ENCODE measurements around the gene ARHGDIG.

The ARHGDIG gene

GRCh38 chr16:287981-288920, 7.9 kb downstream of the ARHGDIG start:
- no peak overlapping the region for H3K4me3 ChIP-seq (ENCODE audit: low read depth, low read length)
- no peak for TF ChIP-seq CTCF (IDR thresholded peaks at IDR 0.05; ENCODE audit: low read depth, low read length)

- H3K4me3 ChIP-seq (ENCODE audit: low read depth, low read length) = no peak overlapping the region
- no peak for TF ChIP-seq CTCF (IDR thresholded peaks at IDR 0.05; ENCODE audit: low read depth, low read length)
Measured at GRCh38 chr16:289395-289997, 9.1 kb downstream of the ARHGDIG start.

- no peak overlapping the region for H3K4me3 ChIP-seq (ENCODE audit: low read depth, low read length)
- no peak for TF ChIP-seq CTCF (IDR thresholded peaks at IDR 0.05; ENCODE audit: low read depth, low read length)
Measured at GRCh38 chr16:290015-290680, 9.8 kb downstream of the ARHGDIG start.

GRCh38 chr16:290681-291405, 10.5 kb downstream of the ARHGDIG start:
- H3K4me3 ChIP-seq (ENCODE audit: low read depth, low read length) = no peak overlapping the region
- no peak for TF ChIP-seq CTCF (IDR thresholded peaks at IDR 0.05; ENCODE audit: low read depth, low read length)

- TF ChIP-seq CTCF (IDR thresholded peaks at IDR 0.05; ENCODE audit: low read depth, low read length) = no peak
Measured at GRCh38 chr16:291539-291938, 11.1 kb downstream of the ARHGDIG start.

GRCh38 chr16:293043-293775, 12.8 kb downstream of the ARHGDIG start:
- TF ChIP-seq CTCF (IDR thresholded peaks at IDR 0.05; ENCODE audit: low read depth, low read length) = no peak
- no peak overlapping the region for H3K4me3 ChIP-seq (ENCODE audit: low read depth, low read length)

More at GRCh38 chr16:291539-291938, 11.1 kb downstream of the ARHGDIG start:
- H3K4me3 ChIP-seq (ENCODE audit: low read depth, low read length) = no peak overlapping the region
